IMR-90 (cell line): Measurements from ENCODE around the gene JPH3.

Experiments used
- BHLHE40 ChIP-seq: fragments of 150-350 bp; IDR thresholded peaks from 2 replicates; pipeline ENCODE4 v1.6.1; 2016; ENCODE audit warnings: mild to moderate bottlenecking, low read depth, low read length
- CEBPB ChIP-seq: IDR thresholded peaks from 2 replicates; pipeline ENCODE4 v1.6.1; 2012; ENCODE audit warnings: low read depth, low read length, improper control_type of control experiment
- CHD1 ChIP-seq: IDR thresholded peaks from 2 replicates; pipeline ENCODE4 v1.6.1; 2012; ENCODE audit warnings: low read depth, low read length, improper control_type of control experiment
- ELK1 ChIP-seq: fragments of 150-350 bp; IDR thresholded peaks from 2 replicates; pipeline ENCODE4 v1.6.1; 2016; ENCODE audit warnings: low read depth, mild to moderate bottlenecking, low read length, moderate library complexity, borderline replicate concordance
- MAFK ChIP-seq: IDR thresholded peaks from 2 replicates; pipeline ENCODE4 v1.6.1; 2012; ENCODE audit warnings: low read depth, low read length, improper control_type of control experiment
- MXI1 ChIP-seq: IDR thresholded peaks from 2 replicates; pipeline ENCODE4 v1.6.1; 2012; ENCODE audit warnings: low read depth, mild to moderate bottlenecking, low read length, moderate library complexity, borderline replicate concordance
- POLR2A ChIP-seq: IDR thresholded peaks from 2 replicates; pipeline ENCODE4 v1.6.1; 2012; ENCODE audit warnings: mild to moderate bottlenecking, low read depth, low read length
- RCOR1 ChIP-seq: IDR thresholded peaks from 2 replicates; pipeline ENCODE4 v1.6.1; 2012; ENCODE audit warnings: mild to moderate bottlenecking, low read length, improper control_type of control experiment; ENCODE audit not compliant: insufficient replicate concordance
- RFX5 ChIP-seq: IDR thresholded peaks from 2 replicates; pipeline ENCODE4 v1.8.0; 2012; ENCODE audit warnings: low read depth, mild to moderate bottlenecking, low read length, moderate library complexity
- SMC3 ChIP-seq: fragments of 150-350 bp; IDR thresholded peaks from 2 replicates; pipeline ENCODE4 v1.6.1; 2016; ENCODE audit warnings: low read depth, mild to moderate bottlenecking, antibody characterized with exemption, low read length, moderate library complexity
- USF2 ChIP-seq: fragments of 150-350 bp; IDR thresholded peaks from 2 replicates; pipeline ENCODE4 v1.6.1; 2017; ENCODE audit warnings: mild to moderate bottlenecking, antibody characterized with exemption, low read length, low read depth
- TF ChIP-seq, protein P1 (sequence below): conservative IDR thresholded peaks from 2 replicates; pipeline ENCODE4 v1.5.1; 2012; ENCODE audit warnings: mild to moderate bottlenecking, low read depth, low read length, improper control_type of control experiment

GRCh38 chr16:87734644-87735043 lies 132.3 kb downstream of the JPH3 start:
- TF ChIP-seq RCOR1 = no peak
- TF ChIP-seq, protein P1, sequence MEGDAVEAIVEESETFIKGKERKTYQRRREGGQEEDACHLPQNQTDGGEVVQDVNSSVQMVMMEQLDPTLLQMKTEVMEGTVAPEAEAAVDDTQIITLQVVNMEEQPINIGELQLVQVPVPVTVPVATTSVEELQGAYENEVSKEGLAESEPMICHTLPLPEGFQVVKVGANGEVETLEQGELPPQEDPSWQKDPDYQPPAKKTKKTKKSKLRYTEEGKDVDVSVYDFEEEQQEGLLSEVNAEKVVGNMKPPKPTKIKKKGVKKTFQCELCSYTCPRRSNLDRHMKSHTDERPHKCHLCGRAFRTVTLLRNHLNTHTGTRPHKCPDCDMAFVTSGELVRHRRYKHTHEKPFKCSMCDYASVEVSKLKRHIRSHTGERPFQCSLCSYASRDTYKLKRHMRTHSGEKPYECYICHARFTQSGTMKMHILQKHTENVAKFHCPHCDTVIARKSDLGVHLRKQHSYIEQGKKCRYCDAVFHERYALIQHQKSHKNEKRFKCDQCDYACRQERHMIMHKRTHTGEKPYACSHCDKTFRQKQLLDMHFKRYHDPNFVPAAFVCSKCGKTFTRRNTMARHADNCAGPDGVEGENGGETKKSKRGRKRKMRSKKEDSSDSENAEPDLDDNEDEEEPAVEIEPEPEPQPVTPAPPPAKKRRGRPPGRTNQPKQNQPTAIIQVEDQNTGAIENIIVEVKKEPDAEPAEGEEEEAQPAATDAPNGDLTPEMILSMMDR = no peak
- TF ChIP-seq POLR2A = no peak
- no peak for TF ChIP-seq CHD1
- no peak for TF ChIP-seq CEBPB
- no peak for TF ChIP-seq BHLHE40
- TF ChIP-seq MAFK = no peak
- no peak for TF ChIP-seq ELK1
- no peak for TF ChIP-seq SMC3
- TF ChIP-seq RFX5 = no peak
- no peak for TF ChIP-seq USF2
- no peak for TF ChIP-seq MXI1
